DMS114 treated with DMSO at 0.1 percent for 48 hours (cell line): ENCODE data around the gene ARSG.
"Not testable (repeated sequence)": the region's sequence is repeated elsewhere in the genome, so short reads cannot be mapped to it uniquely, and the experiment has no call there.

Experiments used
- DNase-seq: peaks from one replicate; lab custom pipeline; 2025; ENCODE audit not compliant: unreplicated experiment; lab: John Stamatoyannopoulos, UW

Gene ARSG

DNA sequence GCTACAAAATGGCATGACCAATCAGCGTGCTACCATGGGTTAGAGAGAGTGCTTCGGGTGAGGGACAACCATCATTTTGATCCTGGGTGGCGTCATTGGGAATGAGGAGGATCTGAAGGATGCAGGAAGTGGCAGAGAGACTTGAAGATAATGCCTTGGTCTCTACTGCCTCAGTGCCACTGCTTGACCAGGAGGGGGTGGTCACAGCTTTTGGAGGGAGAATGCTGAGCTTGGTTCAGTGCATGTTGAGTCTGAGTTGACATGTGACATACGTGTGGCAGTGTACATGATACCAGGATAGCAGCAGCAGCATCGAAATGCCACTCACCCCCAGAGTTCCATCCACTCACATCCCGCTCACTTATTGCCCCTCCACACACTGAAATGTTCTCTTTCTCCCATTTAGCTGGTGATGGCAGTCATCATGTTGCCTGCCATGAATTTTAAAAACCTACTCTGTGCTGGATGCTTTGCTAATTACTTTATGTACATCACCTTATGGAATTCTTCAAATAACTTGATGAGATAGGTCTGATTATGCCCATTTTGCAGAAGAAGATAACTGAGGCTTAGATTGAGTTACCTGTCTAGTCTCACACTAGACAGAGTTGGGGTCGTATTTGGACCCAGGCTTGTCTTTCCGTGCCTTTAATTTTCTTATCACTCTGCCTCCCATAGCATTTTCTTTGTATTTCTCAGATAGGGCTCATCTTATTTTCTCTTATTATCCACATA is 36.7 kb downstream of the ARSG start:
- no peak for DNase-seq

DNA sequence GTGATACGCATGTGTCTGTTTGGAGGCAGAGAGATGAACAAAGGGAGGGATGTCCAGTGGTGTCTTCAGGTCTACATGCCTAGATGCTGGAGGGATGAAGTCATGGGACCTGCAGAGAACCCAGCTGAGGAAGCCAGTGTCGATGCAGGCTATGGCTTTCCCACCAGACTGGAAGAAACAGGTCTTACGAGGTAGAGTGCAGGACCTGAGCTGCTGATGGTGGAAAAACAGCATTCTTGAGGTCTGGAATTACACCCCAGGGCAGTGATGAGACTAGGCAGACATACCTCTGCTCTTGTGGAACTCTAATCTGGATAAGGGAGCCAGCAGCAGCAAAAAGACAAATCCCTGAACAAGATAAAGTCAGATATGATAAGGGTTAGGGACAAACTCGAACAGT is 37.4 kb downstream of the ARSG start:
- no peak for DNase-seq

DNA sequence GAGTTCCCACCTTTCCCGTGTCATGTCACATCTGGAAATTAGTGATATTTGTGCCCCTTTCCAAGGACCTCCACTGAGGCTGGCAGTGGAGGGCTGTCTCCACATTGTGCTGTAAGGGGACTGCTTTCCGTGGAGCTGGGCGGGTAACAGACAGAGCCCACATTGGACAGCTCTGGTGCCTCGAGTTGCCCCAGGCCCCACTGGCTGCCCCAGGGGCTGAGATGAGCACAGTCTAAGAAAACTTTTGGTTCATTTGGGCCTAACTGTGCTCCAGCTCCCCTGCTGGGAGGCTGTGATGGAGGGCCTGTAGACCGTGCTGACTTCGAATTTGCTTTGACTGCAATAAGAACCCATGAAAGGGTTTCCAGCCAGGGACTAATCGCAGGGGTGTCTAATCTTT is 38.0 kb downstream of the ARSG start:
- DNase-seq: no peak

DNA sequence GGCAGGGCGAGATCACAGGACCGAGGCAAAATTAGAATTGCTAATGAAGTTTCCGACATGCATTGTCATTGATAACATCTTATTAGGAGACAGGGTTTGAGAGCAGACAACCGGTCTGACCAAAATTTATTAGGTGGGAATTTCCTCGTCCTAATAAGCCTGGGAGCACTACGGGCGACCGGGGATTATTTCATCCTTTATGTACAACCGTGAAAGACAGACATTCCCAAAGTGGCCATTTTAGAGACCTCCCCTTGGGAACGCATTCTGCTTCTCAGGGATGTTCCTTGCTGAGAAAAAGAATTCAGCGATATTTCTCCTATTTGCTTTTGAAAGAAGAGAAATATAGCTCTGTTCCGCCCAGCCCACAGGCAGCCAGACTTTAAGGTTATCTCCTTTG is 40.6 kb downstream of the ARSG start:
- DNase-seq: not testable (repeated sequence)

DNA sequence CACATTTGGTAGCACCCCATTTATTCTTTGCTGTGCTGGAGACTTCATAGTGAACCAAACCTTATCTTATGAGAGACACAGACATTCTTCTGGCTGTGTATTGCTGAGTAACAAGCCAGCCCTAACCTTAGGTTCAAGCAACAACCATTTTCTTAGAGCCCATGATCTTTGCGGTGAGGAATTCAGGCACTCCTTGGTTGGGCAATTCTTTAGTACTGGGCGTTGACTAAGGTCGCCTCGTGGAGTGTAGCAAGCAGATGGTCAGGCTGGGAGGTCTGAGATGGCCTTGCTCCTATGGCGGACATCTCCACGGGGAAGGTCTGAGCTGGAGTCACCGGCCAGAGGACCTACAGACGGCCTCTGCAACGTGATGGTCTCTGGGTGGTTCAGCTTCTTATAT is 43.1 kb downstream of the ARSG start:
- no peak for DNase-seq

DNA sequence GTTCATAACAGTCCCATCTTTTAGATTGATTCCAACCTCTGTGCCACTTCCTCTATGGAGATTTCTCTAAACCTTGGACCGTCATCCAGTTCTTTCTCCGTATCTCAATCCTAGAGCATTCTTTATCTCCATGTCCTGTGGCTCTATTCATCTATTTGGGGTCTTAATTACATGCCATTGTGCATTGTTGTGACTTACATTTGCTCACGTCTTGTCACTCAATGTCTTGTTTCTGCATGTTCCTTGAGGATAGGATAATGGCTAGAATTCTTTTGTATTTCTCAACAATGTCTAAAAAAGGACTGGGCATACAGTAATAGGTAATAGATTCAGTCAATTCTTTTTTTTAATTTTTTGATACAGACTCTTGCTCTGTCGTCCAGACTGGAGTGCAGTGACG is 50.2 kb downstream of the ARSG start:
- no peak for DNase-seq

DNA sequence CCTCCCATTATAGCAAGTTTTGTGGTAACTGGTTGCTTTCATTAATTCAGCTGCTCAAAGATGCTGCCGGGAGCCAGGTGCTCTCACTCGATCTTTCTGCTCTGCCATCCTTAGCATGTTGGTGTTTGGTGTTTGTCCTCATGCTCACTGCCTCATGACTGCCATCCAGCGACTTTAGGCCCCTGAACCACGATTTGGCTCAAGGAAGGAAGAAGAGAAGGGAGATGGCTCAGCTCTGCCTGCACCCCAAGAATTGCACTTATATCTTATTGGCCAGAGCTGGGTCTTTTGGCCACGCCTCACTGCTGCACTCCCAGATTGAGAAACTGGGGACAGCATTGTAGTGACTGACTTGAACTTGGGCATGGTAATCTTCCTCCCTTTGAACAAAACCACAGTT is 52.7 kb downstream of the ARSG start:
- no peak for DNase-seq

DNA sequence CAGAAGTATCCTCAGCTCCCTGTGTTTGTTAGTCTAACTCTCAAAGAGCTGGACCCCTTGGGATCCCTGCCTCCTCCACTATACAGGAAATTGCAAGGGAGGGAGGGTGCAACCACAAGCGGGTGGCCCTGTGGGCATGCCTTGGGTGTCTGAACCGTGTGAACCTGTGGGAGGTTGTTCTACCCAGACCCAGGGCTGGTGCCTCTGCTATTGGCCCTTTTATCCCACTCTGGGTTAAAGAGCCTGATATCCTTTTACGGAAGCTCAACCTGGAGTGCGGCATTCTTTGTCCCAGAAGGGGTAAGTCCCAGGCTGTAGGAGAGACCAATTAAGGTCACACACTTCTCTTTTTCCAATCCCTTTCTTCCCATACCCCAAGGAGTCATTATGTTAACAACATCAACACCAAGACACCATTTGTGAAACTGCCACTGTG is 53.4 kb downstream of the ARSG start:
- DNase-seq: no peak

DNA sequence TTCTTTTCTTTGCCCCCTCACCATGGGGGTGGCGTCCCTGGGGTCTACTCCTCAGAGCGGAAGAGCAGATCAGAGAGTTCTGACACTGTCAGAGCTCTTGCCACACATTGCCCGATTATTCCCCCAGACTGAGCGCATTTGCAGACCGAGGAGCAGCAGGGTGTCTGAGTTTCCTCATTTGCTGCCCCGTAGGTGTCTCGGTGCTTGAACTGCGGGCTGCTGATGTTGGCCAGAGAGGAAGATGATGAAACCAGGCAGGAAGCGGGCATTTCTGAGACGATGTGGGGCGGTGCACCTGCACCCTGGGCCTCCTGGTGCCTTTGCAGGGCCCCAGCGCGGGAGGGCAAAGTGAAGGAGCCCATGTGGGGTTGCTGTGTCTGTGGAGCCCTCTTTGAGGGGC is 55.2 kb downstream of the ARSG start:
- no peak for DNase-seq

DNA sequence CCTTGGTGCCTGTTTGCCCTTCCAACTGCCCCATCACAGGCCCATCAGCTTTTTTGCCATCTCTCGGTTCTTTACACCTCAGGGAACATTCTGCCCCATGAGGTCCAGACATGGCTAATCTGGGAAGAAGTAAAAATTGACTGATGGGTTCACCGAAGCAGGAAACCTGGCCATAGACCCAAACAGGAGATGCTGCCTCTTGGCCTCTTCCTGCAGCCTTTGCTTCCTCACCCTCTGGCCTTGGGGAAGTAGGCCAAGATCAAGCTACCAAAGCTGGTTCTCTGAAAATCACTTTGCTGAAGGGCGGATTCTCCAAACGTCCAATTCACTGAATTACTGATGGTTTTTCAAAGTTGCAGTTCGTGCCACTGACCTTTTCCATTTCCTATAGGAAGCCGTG is 56.1 kb downstream of the ARSG start:
- DNase-seq: no peak

DNA sequence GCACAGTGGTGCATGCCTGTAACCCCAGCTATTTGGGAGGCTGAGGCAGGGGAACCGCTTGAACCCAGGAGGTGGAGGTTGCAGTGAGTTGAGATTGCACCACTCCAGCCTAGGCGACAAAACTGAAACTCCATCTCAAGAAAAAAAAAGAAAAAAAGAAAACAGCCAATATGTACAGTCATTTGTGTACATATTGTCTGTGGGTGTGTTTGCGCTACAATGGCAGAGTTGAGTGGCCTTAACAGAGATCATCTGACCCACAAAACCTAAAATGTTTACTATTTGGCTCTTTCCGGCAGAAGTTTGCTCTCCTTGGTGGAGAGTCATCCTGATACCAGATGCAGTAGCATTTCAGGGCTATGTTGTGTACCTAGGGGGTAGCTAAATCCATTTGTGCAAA is 57.9 kb downstream of the ARSG start:
- DNase-seq: no peak

DNA sequence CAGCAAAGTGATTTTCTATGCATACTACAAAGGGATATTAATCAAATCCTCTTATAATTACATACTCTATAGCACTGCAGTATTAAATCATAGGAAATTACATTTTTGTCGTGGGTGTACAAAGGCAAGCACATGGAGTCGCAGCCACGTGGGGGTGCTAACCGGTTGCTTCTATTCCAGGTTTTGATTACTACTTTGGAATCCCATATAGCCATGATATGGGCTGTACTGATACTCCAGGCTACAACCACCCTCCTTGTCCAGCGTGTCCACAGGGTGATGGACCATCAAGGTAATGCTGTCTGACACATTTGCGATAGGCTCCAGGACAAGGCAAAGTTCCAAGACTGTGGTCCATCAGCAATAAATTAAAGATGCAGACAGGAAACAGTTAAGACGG is 60.1 kb downstream of the ARSG start:
- no peak for DNase-seq

DNA sequence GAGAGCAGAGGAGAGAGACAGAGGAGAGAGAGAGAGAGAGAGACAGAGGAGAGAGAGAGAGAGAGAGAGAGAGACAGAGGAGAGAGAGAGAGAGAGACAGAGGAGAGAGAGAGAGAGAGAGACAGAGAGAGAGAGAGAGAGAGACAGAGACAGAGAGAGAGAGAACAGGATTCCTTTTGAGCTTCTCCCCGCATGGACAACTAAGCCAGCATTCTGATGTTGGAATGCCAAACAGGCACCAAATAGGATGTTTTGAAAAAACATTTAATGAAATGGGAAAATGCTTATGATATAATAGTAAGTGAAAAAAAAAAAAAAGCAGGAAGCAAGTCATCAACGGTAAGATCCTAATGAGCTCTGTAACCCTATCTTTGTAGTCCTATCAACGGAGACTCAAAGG is 60.7 kb downstream of the ARSG start:
- no peak for DNase-seq

DNA sequence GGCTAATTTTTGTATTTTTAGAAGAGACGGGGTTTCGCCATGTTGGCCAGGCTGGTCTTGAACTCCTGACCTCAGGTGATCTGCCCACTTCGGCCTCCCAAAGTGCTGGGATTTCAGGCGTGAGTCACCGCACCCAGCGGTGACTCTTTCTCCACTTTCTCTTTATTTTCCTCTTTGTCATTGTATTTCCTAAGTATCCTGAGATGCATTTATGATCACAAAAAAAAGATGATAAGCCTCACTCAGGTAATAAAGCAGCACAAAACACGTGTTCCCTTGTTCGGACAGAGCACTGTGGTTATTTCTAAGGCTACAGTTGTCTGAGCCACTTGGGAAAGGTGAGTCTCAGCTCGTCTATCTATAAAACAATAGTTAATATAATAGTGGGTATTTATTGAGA is 61.4 kb downstream of the ARSG start:
- not testable (repeated sequence) for DNase-seq

DNA sequence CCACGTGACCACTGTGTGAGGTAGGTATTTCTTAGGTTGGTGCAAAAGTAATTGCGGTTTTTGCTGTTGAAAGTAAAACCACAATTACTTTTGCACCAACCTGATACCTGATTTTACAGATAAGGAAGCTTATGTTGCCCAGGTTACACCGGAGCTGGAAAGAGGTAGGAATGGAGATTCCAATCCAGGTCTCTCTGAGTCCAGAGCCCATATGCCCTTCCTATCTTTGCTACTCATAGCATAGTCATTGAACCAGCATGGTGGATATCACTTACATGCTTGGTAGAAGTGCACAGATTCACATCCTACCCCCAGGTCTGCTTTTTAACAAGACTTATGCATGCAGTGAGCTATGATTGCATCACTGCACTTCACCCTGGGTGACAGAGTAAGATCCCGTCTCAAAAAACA is 61.8 kb downstream of the ARSG start:
- no peak for DNase-seq

DNA sequence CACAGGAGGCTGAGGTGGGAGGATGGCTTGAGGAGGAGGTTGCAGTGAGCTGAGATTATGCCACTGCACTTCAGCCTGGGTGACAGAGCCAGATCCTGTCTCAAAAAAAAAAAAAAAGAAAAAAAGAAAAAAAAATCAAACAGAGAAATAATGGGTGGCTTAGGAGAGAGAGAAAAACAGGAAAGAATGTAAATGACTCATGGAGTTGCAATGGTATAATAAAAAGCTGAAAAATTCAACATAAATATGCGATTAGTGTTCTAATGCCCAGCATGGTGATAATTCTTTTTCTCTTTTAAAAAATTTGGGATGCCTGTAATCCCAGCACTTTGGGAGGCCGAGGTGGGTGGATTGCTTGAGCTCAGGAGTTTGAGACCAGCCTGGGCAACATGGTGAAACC is 63.0 kb downstream of the ARSG start:
- DNase-seq: not testable (repeated sequence)

DNA sequence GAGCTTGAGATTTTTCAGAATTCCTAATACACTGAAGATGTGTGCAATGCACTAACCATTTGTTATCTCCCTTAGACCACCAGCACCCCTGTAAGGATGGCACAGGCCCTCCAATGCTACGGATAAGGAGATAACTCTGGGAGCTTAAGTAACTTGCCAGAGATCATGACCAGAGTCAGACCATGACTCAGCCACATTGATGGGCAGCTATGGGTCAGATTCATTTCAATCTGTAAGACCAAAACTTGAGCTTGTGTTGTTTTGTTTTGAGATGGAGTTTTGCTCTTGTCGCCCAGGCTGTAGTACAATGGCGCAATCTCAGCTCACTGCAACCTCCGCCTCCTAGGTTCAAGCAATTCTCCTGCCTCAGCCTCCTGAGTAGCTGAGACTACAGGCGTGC is 63.8 kb downstream of the ARSG start:
- DNase-seq: not testable (repeated sequence)

DNA sequence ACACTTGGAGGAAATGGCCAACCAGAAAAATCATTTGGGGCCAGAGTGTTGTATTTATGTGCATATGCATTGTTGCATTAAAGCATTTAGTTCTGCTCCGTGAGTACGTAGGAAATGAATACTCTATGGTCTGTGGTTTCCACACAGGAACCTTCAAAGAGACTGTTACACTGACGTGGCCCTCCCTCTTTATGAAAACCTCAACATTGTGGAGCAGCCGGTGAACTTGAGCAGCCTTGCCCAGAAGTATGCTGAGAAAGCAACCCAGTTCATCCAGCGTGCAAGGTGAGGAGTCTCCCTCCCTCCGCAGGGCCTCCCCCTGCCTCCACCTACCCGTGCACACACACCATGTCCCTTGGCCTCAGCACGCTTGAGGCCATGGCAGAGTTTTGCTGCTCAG is 65.2 kb downstream of the ARSG start:
- DNase-seq: no peak

DNA sequence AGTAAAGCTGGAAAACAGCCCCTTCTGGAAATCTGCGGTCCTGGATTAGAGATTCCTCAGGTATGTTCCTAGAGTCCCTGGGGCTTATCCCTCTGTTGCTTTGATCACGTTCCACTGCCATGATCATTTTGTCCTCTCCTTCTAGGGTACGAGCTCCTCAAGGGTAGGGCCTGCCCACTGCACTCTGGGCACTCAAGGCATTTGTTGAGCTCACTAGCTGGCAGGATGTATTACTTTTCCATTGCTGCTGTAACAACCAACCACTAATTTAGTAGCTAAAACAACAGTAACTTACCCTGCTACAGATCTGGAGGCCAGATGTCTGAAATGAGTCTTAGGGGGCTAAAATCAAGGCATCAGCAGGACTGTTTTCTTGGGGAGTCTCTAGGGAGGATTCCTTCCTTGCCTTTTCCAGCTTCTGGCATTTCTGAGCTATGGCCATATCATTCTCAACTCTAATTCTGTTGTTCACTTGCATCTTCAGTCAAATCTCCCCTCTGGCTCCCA is 65.7 kb downstream of the ARSG start:
- no peak for DNase-seq

DNA sequence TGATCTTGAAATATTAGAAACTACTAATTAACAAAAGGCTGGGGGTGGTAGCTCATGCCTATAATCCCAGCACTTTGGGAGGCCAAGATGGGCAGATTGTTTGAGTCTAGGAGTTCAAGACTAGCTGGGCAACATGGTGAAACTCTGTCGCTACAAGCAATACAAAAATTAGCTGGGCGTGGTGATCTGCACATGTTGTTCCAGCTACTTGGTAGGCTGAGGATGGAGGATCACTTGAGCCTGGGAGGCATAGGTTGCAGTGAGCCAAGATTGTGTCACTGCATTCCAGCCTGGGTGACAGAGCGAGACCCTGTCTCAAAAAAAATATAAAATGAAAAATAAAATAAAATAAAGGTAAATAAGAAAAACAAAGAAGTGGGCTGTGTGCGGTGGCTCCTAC is 66.6 kb downstream of the ARSG start:
- DNase-seq: no peak

DNA sequence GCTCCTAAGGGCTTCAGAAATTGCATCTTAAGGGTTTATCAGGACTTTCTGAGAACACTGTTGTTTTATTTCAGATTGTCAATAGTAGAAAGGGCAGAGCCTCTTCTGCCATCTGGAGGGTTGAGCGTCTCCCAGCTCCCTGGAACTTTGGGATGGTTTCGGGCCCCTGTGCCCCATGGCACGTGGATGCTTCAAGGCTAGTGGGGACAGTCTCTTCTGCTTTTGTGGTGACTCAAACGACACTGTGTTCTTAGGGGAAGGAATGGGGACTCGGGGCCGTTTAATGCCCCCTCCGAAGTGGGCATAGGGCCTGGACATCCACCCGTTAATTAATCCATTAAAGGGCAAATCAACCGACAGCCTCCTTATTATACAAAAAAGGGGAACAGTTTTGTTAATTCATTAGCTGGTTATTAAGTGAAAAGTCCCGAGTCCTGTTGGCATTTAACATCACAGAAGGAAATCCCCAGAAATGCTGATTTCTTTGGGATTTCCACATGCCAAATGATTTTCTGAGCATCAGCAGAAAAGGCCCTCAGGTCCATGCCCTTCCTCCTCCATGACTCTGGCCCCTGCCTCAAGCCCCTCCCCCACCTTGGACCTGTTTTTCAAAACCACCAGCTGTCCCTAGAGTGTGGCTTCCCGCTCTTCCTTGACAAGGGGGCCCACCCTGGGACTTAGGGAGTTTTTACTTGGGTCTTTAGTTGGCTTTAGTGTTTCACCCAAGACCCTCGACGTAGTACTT is 68.7 kb downstream of the ARSG start:
- DNase-seq: no peak

DNA sequence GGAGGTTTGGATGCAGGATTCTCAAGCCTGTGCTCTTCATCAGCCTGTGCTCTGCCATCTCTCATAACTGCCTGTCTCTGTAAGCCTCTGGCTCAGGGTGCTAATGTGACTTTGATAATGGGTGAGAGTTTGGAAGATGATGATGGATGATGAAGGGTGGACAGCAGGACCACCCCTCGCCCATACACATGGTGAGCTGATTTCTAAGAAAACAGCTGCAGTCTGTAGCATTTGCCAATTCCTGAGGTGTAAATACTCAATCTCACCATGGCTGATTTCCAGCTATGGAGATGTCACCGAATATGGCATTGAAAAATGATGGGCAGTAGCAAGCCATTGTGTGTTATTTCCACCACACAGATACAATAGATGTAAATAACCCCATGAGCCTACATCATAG is 74.2 kb downstream of the ARSG start:
- no peak for DNase-seq

DNA sequence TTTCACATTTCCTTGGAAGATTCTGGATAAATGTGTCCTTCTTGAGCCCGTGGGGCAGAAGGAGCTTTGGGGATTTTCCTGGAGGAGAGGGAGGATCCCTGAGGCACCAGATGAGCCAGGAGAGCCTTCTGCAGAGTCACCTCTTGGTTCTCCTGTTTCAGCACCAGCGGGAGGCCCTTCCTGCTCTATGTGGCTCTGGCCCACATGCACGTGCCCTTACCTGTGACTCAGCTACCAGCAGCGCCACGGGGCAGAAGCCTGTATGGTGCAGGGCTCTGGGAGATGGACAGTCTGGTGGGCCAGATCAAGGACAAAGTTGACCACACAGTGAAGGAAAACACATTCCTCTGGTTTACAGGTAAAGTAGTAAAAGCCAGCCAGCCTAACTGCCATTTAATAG is 77.1 kb downstream of the ARSG start:
- no peak for DNase-seq
